Panc1 (cell line): ENCODE results near the gene STAC.

ENCODE experiments used
- CTCF ChIP-seq: fragments of 450-650 bp; IDR thresholded peaks from 2 replicates; pipeline ENCODE4 v1.5.1; 2017; ENCODE audit warnings: mild to moderate bottlenecking
- POLR2AphosphoS5 ChIP-seq: IDR thresholded peaks from 2 replicates; pipeline ENCODE4 v1.6.1; 2012; ENCODE audit warnings: mild to moderate bottlenecking, low read depth, low read length, moderate library complexity
- SIN3A ChIP-seq: IDR thresholded peaks from 2 replicates; pipeline ENCODE4 v1.6.1; 2012; ENCODE audit warnings: low read depth, mild to moderate bottlenecking, low read length, moderate library complexity, borderline replicate concordance; ENCODE audit not compliant: insufficient read depth

GRCh38 chr3:36409862-36410261 lies 29.6 kb downstream of the STAC start:
- TF ChIP-seq CTCF (no peak), POLR2AphosphoS5 (no peak), SIN3A (no peak)
